ENCODE results near the gene PROP1. TPM values are rescaled to one million over a fixed set of nuclear protein-coding genes. Genes with fewer than 3 reads are reported as not detected.

Gene PROP1
- total and polyA plus RNA-seq, 2 of the 4 experiments (the other 2 are of a cell fraction), result not detected

DNA sequence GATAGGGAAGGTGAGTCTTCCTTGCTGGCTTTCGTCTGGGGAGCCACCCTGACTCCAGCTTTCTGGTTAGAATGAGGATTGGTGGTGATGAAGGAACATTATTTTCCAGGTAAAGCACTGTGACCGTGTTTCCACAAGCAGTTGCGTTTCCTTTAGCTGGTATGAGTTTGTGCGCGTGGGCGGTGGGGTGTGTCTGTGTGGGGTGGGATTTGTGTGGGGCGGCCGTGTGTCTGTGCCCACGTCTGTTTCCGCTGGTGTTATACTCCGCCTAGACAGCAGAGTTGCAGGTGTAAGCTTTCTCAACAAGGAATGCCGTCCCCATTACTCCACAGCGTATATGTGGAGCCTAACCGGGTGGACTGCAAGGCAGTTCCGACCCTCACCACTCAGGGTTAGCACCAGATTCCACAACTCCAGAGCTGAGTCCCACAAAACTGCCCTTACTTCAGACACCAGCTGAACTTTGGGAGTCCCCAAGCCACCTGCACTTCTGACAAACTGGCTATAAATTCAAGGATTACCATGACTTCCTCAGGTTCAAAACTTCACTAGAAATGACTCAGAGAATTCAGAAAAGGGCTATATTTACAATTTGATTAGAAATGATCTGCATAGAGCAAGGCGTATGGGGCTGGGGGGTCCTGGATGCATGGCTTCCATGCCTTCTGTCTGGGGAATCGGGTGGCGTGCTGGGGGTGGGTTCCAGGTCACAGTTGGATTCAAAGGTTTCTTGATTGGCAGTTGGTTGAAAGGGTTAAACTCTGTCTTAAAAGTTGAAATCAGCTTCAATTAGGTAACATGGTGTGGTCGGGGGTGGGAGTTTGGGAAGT is 29.8 kb downstream of the PROP1 start:
- H3K9ac ChIP-seq (ENCODE audit: low read depth, low read length), result no peak overlapping the region
- H2BK120ac ChIP-seq (ENCODE audit: low read depth, low read length), result no peak overlapping the region
- H3K56ac ChIP-seq (ENCODE audit: extremely low read depth, insufficient read depth, low read length), result no peak overlapping the region
- no peak for DNase-seq
- peaks cover under 1% of the 10 kb centered on the region for H3K9me3 ChIP-seq (ENCODE audit: control insufficient read depth, insufficient read depth, low read length)
- H3K36me3 ChIP-seq (ENCODE audit: control insufficient read depth, insufficient read depth, low read length), result no peaks in the 10 kb centered on the region
- CTCF ChIA-PET, result no interaction called here
- intact Hi-C loops (cut with micrococcal nuclease) (no loop called here), in situ Hi-C loops (cut with MboI; ENCODE audit: low sequenced_read_pairs) (no loop called here), dilution Hi-C loops (cut with HindIII; ENCODE audit: low sequenced_read_pairs, unreplicated experiment) (no loop called here)
- POLR2A ChIA-PET (ENCODE audit: unreplicated experiment), result no interaction called here
- H2AK9ac ChIP-seq (replicated peaks; ENCODE audit: low read depth, low read length, poor library complexity), result no peak overlapping the region
- WGBS, 2 experiments (ENCODE audit: extremely low coverage in 2 of 2, insufficient read length in 1 of 2), result 73% methylated on average over 7 of the region's 19 CpGs; no CpG with 5 or more reads in 1 of the 2 experiments
- no TSS peak for BruUV-seq (replicated peaks)
- no peak overlapping the region for H2BK20ac ChIP-seq (ENCODE audit: low read depth, low read length)
- H3K79me1 ChIP-seq (ENCODE audit: low read depth in 1 of 2, low read length in 2 of 2), result no peaks in the 10 kb centered on the region
- no peak overlapping the region for H3K23ac ChIP-seq (ENCODE audit: low read depth, low read length)
- TF ChIP-seq CEBPB (IDR thresholded peaks at IDR 0.05; ENCODE audit: low read depth, low read length), result no peak
- no peak for TF ChIP-seq NFE2L2 (IDR thresholded peaks at IDR 0.05; ENCODE audit: low read depth, low read length)
- TF ChIP-seq, protein P1, sequence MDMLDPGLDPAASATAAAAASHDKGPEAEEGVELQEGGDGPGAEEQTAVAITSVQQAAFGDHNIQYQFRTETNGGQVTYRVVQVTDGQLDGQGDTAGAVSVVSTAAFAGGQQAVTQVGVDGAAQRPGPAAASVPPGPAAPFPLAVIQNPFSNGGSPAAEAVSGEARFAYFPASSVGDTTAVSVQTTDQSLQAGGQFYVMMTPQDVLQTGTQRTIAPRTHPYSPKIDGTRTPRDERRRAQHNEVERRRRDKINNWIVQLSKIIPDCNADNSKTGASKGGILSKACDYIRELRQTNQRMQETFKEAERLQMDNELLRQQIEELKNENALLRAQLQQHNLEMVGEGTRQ (IDR thresholded peaks at IDR 0.05; ENCODE audit: low read depth, low read length), result no peak
- TF ChIP-seq RFX5 (IDR thresholded peaks at IDR 0.05; ENCODE audit: low read depth, low read length), result no peak
- no peak for TF ChIP-seq POLR2A (IDR thresholded peaks at IDR 0.05; ENCODE audit: low read depth, low read length)
- no peak for TF ChIP-seq FOS (IDR thresholded peaks at IDR 0.05; ENCODE audit: low read depth, low read length)
- TF ChIP-seq RCOR1 (IDR thresholded peaks at IDR 0.05; ENCODE audit: insufficient replicate concordance, low read length), result no peak
- no peak overlapping the region for H3K14ac ChIP-seq (replicated peaks; ENCODE audit: low read depth, low read length)
- no peak overlapping the region for H2AFZ ChIP-seq (replicated peaks; ENCODE audit: low read length, poor library complexity)
- no peak overlapping the region for H4K5ac ChIP-seq (ENCODE audit: low read depth, low read length)
- H3K27me3 ChIP-seq (ENCODE audit: control insufficient read depth, insufficient read depth, low read length), result no peaks in the 10 kb centered on the region
- no peak overlapping the region for H4K8ac ChIP-seq (ENCODE audit: low read depth in 2 of 2, low read length in 2 of 2)
- H2AK5ac ChIP-seq (ENCODE audit: low read depth, low read length), result no peak overlapping the region
- H2BK15ac ChIP-seq (ENCODE audit: low read depth, low read length), result no peak overlapping the region
- no peak overlapping the region for H3K27ac ChIP-seq (ENCODE audit: insufficient read depth, low read length)
- ATAC-seq (ENCODE audit: low read depth), result no peak
- no peak overlapping the region for H3K4me2 ChIP-seq (ENCODE audit: low read depth, low read length)
- H3K9me1 ChIP-seq (ENCODE audit: insufficient read depth, low read length), result no peaks in the 10 kb centered on the region
- no peak overlapping the region for H3K18ac ChIP-seq (ENCODE audit: low read depth, low read length)
- H4K20me1 ChIP-seq (ENCODE audit: insufficient read depth, low read length), result no peaks in the 10 kb centered on the region
- no peak overlapping the region for H3K4me3 ChIP-seq (ENCODE audit: insufficient read depth, low read depth, low read length)
- no peaks in the 10 kb centered on the region for H3K4me1 ChIP-seq (ENCODE audit: control insufficient read depth, insufficient read depth, low read length)
- no peak overlapping the region for H3K4ac ChIP-seq (ENCODE audit: low read depth, low read length)
- no peak overlapping the region for H4K91ac ChIP-seq (ENCODE audit: insufficient read depth, low read depth, low read length)
- no peak overlapping the region for H2BK5ac ChIP-seq (ENCODE audit: low read depth, low read length, poor library complexity, severe bottlenecking)
